ENCODE results near the gene INPP5F. TPM values are rescaled to one million over a fixed set of nuclear protein-coding genes. Genes with fewer than 3 reads are reported as not detected.
"Not testable (repeated sequence)": the region's sequence is repeated elsewhere in the genome, so short reads cannot be mapped to it uniquely, and the experiment has no call there.

INPP5F gene
- total and polyA plus RNA-seq, 5 experiments from 2014 or later, result 1.4 to 10.9 (median 2.5) TPM

DNA sequence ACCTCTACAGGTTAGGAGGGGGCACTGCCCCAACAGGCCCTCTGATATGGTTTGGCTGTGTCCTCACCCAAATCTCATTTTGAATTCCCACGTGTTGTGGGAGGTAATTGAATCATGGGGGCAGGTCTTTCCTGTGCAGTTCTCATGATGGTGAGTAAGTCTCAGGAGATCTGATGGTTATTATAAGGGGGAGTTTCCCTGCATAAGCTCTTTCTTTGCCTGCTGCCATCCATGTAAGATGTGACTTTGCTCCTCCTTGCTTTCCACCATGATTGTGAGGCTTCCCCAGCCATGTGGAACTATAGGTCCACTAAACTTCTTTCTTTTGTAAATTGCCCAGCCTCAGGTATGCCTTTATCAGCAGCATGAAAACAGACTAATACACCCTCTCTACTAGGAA, 14.9 kb upstream of the INPP5F start:
- H3K27ac Mint-ChIP-seq, H3K4me3 Mint-ChIP-seq, POLR2A ChIA-PET, ATAC-seq, DNase-seq, H3K27me3 Mint-ChIP-seq: not testable (repeated sequence)
- Mint-ChIP-seq H3K9me3 (peaks cover 4 to 28% (median 12%) of the 10 kb centered on the region in 9 donors), H3K4me1 (peaks cover 0 to 32% (median 0%) of the 10 kb centered on the region in 4 donors), H3K36me3 (peaks cover 0 to 12% (median 12%) of the 10 kb centered on the region in 3 donors)

DNA sequence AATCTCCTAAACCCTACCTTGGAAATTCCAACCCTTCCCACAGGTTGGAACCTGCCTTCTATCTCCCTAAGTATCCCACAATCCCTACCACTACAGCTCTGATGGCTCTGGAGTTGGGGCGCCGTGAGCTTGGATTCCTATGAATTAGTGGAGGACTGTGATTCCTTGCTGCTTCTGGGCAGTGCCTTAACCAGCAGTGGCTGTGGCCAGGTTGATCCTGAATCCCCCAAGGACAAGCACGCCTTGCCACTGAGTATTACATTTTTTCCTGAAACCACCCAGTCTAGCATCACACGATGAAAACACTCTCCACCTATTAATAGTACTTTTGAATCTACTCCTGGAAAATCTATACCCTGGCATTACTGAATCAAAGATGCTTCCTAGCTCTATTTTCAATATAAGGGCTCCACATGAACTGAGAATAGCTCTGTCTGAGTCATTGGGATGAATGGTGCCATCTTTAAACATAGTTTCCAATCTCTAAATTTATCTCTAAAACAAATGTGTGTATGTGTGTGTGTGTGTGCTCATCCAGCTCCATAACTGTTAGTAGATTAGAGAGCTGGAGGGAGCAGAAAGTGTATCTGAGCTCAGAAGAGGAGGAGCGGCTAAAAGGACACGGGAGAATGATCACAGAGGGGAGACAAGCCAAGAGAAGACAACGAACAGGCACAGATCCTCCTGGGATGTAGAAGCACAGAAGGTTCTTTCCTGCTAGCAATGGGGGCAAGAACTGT, 11.9 kb upstream of the INPP5F start:
- POLR2A ChIA-PET, result interaction anchor here (0.6 to 1.2 kb wide), 2 partner anchors 12 to 24 kb away, joined by 4 to 5 read pairs; partner anchors contain the start of gene INPP5F
- Mint-ChIP-seq H3K36me3 (no peaks in the 10 kb centered on the region), H3K27me3 (no peaks in the 10 kb centered on the region), H3K27ac (peak overlapping the region in 1 of 10 donors; percentile 24), H3K4me3 (no peak overlapping the region), H3K4me1 (peaks cover 0 to 9% (median 0%) of the 10 kb centered on the region in 4 donors), H3K9me3 (peaks cover 0 to 12% (median 2%) of the 10 kb centered on the region in 9 donors)
- DNase-seq (no peak), ATAC-seq (no peak)

DNA sequence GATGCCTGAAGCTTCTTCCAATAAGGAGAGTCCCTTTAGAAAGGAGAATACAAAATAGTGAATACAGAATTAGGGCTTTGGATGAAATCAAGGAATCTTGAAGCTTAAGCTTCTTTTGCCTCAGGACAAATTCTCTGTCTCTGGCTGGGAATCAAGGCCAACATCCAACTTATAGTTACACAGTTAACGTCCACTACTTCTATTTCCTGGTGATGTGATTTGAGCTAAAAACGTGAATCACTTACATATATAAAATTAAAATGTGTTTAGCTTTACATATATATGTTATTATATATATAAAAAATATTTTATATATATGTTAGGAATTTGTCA, 11.4 kb upstream of the INPP5F start:
- H3K4me1 Mint-ChIP-seq, result peaks cover 0 to 4% (median 0%) of the 10 kb centered on the region in 4 donors
- no peak for ATAC-seq
- POLR2A ChIA-PET, result interaction anchor here (0.6 to 1.2 kb wide), 2 partner anchors 11 to 25 kb away, joined by 4 to 5 read pairs; partner anchors contain the start of gene INPP5F

DNA sequence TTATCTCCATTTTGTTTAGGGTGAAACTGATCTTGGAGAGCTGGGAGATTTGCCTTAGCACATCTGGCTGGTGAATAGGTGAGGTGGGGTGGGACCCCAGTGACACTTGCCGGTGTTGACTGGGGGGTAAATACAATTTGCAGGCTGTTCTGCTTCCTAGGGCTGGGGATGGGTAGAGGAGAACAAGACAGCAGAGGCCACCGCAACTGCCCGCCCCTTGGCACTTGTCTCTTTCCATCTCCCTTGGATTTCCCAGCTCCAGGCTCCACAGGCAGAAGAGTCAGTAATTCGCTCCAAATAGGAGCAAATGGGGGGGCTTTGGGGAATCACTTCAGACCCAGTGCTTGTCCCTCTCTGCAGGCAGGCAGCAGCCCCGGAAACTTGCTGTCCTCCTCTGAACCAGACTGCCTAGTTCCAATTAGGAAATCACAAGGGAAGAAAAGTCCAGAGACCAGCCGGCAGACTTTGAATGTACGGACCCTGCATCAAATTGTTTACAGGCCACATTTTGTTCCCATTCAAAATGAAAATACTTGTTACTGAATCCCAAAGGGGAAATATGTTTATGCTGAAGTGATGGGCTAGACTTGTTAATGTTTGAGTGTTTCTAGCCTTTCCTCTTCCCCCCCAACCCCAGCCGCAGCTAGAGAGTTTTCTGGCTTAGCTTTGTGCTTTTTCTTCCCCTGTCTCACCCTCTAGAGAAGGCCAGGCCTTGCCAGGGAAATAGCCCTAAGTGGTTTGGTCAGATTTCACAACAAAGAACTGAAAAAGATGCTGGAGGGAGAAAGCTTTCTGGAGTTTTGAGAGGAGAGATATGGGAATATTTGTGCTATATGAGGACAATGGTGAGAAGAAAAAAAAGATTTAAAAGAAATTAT, 10.0 kb upstream of the INPP5F start:
- ATAC-seq (no peak), DNase-seq (no peak)
- H3K9me3 Mint-ChIP-seq, result peaks cover 0 to 14% (median 2%) of the 10 kb centered on the region in 9 donors
- POLR2A ChIA-PET, result no interaction called here
- no peaks in the 10 kb centered on the region for H3K4me1 Mint-ChIP-seq
- peaks cover 0 to 5% (median 4%) of the 10 kb centered on the region in 3 donors for H3K36me3 Mint-ChIP-seq
- no peak overlapping the region for H3K4me3 Mint-ChIP-seq
- no peak overlapping the region for H3K27ac Mint-ChIP-seq
- H3K27me3 Mint-ChIP-seq, result no peaks in the 10 kb centered on the region

More for the DNA sequence above, 11.4 kb upstream of the INPP5F start:
- H3K9me3 Mint-ChIP-seq, result peaks cover 0 to 12% (median 2%) of the 10 kb centered on the region in 9 donors
- no peak overlapping the region for H3K27ac Mint-ChIP-seq
- H3K36me3 Mint-ChIP-seq, result no peaks in the 10 kb centered on the region
- no peak for DNase-seq
- H3K27me3 Mint-ChIP-seq, result no peaks in the 10 kb centered on the region
- H3K4me3 Mint-ChIP-seq, result no peak overlapping the region

DNA sequence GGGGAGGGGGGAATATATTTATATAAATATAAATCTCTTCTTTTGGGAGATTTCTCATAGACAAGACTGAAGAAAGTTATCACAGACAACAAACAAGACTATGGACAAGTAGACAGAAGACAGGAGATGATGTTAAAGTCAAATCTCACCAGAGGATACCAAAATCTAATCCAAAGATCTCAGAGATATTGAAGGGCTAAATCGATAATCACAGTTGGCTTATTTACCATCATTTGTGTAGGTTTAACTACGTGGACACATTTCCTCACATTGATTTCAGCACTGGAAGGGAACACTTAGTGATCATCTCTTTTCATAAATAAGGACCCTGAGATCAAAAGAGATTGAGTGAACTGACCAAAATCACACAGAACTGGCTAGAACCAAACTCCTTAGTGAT, 2.7 kb upstream of the INPP5F start:
- POLR2A ChIA-PET, result no interaction called here
- no peak overlapping the region for H3K4me3 Mint-ChIP-seq
- H3K36me3 Mint-ChIP-seq, result peaks cover 0 to 5% (median 4%) of the 10 kb centered on the region in 3 donors
- no peaks in the 10 kb centered on the region for H3K27me3 Mint-ChIP-seq
- peaks cover 0 to 7% (median 0%) of the 10 kb centered on the region in 9 donors for H3K9me3 Mint-ChIP-seq
- H3K4me1 Mint-ChIP-seq, result peaks cover 5 to 33% (median 23%) of the 10 kb centered on the region in 4 donors
- ATAC-seq (no peak), DNase-seq (no peak)
- H3K27ac Mint-ChIP-seq, result peak overlapping the region in 1 of 10 donors; percentile 15

DNA sequence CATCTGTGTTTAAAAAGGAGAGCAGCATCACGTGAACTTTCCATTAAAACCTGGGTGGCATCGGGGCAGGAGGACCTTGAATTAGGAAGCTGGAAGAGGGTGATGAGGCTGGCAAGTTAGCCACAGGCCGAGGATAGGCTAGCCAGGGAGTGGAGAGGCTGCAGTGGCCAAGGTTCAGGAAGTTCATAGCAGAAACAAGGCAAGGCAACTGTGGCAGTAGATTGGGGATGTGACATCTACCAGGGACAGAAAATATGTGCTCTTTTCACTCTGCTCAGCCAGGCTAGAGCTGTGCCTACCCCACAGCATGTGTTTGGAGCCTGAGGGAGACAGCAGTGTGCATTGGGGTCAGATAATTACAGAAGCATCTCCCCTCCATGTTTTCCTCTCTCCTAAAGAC, 2.2 kb upstream of the INPP5F start:
- Mint-ChIP-seq H3K9me3 (peaks cover 0 to 7% (median 0%) of the 10 kb centered on the region in 9 donors), H3K27ac (peak overlapping the region in 5 of 10 donors; percentile 15 to 82 (median 52)), H3K4me3 (peak overlapping the region in 1 of 10 donors; percentile 14), H3K27me3 (no peaks in the 10 kb centered on the region), H3K4me1 (peaks cover 5 to 38% (median 25%) of the 10 kb centered on the region in 4 donors), H3K36me3 (peaks cover 0 to 5% (median 4%) of the 10 kb centered on the region in 3 donors)
- no peak for ATAC-seq
- POLR2A ChIA-PET, result no interaction called here
- no peak for DNase-seq

DNA sequence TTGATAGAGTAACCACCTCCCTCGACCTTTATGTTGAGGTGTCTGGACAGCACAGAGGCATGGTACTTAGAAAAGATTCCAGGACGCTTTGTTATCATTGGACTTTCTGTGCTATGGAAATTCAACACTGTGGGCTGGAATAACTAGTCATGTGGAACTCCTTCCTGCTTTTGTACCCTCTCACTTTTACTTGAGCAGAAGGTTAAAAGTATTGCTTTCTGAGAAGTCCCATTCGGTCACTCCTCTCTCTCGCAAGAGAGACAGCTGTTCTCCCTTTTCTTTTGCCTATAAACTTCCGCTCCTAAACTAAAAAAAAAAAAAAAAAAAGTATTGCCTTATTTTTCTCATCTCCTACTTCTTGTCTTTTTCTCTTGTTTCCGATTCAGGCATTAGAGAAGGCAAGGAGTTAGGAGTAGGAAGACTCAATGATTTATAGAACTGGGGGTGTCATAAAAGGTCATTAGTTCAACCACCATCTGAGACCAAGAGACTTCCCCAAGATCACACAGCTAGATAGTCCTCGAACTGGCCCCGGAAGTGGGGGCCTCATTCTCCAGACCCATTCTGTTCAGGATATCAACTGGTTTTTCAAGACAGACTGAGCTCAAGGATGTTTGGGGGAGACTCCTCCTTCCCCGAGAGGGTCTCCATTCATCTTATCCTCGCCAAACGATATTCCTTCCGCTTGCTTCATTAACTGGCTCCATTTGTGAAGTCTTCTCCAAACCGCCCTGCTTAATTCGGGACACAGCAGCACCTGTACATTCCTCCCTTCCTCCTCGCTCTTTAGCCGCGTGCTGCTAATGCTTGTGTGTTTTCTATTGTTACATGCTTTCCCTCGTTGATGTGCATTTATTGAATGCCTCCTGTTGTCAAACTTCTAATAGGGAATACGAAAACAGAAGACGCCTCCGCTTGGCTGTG, 995 bp upstream of the INPP5F start:
- H3K9me3 Mint-ChIP-seq, result peaks cover 0 to 7% (median 0%) of the 10 kb centered on the region in 9 donors
- ATAC-seq (no peak), DNase-seq (no peak)
- POLR2A ChIA-PET, result interaction anchor here (0.7 to 2.4 kb wide), 15 partner anchors 8 to 561 kb away, joined by 3 to 22 read pairs (median 4); partner anchors contain the start of genes BAG3, MCMBP and RGS10
- peak overlapping the region in 9 of 10 donors; percentile 28 to 93 (median 74) for H3K27ac Mint-ChIP-seq
- peak overlapping the region; percentile 45 to 91 (median 82) for H3K4me3 Mint-ChIP-seq
- peaks cover 0 to 5% (median 4%) of the 10 kb centered on the region in 3 donors for H3K36me3 Mint-ChIP-seq
- H3K27me3 Mint-ChIP-seq, result no peaks in the 10 kb centered on the region
- H3K4me1 Mint-ChIP-seq, result peaks cover 5 to 41% (median 26%) of the 10 kb centered on the region in 4 donors

DNA sequence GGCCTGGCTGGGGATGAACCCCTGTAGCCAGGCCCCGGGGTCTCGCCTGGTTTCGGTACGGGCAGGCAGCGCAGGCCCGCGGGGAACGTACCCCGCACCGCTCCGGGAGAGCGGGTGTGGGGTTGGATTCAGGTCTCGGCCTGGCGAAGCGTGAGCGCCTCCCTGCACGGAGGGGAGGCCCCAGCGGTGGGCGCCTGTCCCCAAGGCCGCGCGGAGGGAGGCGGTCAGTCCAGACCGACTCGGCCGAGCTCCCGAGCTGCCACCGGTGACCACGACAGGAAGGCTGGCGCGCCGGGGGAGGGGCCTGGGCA, 378 bp upstream of the INPP5F start:
- Mint-ChIP-seq H3K9me3 (peaks cover 0 to 5% (median 0%) of the 10 kb centered on the region in 9 donors), H3K36me3 (peaks cover 0 to 2% (median 2%) of the 10 kb centered on the region in 3 donors), H3K27ac (peak overlapping the region in 9 of 10 donors; percentile 5 to 93 (median 75)), H3K4me1 (peaks cover 5 to 41% (median 26%) of the 10 kb centered on the region in 4 donors), H3K4me3 (peak overlapping the region; percentile 63 to 91 (median 82)), H3K27me3 (no peaks in the 10 kb centered on the region)
- DNase-seq (no peak), ATAC-seq (peak; percentile 51 to 59)
- POLR2A ChIA-PET, result interaction anchor here (0.7 to 2.4 kb wide), 14 partner anchors 8 to 562 kb away, joined by 3 to 22 read pairs (median 4); partner anchors contain the start of genes BAG3, GRK5, MCMBP and RGS10

DNA sequence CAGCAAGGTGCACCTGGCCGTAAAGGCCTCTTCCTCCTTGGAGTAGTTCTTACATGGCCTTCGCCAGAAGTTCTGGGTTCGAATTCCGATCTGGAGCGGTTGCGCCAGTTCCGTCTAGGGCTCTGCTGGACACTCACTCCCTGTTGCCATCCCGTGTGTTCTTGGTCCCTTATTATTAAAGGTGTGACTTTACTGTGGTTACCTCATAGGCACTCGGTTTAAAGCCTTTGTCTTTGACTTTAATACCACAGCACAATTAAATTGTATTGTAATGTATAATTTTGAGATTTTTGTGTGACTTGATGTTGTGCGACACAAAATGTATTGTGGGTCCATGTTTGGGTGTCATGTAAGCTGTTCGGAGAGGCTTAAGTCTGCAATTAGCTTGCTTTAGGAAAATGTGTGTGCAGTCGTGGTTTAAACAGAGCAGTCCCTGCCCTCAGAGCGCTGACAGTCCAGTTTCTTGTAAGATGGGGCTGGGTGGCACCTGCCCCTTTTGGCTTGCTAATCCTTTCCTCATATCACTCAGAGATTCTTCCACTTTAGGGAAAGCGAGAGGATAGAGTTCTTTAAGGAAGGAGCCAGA, 919 bp downstream of the INPP5F start:
- H3K27ac Mint-ChIP-seq, result peak overlapping the region in 9 of 10 donors; percentile 27 to 88 (median 80)
- no peaks in the 10 kb centered on the region for H3K9me3 Mint-ChIP-seq
- DNase-seq (no peak), ATAC-seq (no peak)
- no peaks in the 10 kb centered on the region for H3K36me3 Mint-ChIP-seq
- peaks cover 5 to 41% (median 26%) of the 10 kb centered on the region in 4 donors for H3K4me1 Mint-ChIP-seq
- H3K4me3 Mint-ChIP-seq, result peak overlapping the region; percentile 81 to 94 (median 91)
- POLR2A ChIA-PET, result interaction anchor here (1.3 to 2.4 kb wide), 5 partner anchors 9 to 146 kb away, joined by 3 to 22 read pairs (median 10); partner anchors contain the start of genes BAG3 and MCMBP
- H3K27me3 Mint-ChIP-seq, result no peaks in the 10 kb centered on the region

DNA sequence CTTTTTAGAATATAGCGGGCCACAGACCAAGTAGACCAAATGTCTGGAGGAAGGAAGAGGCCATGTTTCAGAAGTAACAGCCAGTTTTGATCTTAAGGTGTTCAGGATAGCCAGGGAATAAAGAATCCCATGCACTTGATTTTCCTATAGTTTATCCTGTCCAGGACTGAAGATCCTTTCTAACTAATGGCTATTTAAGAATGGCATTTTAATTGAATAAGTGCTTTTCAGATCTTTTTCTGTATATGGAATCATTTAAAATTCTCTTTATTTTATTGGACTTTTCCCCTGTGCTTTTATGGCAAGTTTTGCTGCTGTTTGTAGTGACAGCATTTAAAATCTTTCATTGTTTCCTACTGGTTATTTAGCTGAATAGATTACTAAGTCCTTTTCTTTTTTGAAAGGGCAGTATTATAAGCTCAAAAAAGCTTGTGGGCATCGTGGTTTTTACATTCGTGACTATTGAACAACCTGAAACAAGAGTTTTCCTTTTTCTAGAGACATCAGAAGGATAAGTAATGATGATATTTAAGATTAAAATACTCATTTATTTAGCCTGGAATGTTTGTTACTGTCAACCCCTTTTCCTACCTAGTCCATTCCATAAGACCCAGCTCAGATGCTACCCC, 2.4 kb downstream of the INPP5F start:
- Mint-ChIP-seq H3K27ac (peak overlapping the region in 2 of 10 donors; percentile 12 to 34), H3K9me3 (no peaks in the 10 kb centered on the region), H3K36me3 (no peaks in the 10 kb centered on the region), H3K27me3 (no peaks in the 10 kb centered on the region), H3K4me3 (peak overlapping the region in 2 of 10 donors; percentile 9 to 23), H3K4me1 (peaks cover 5 to 41% (median 26%) of the 10 kb centered on the region in 4 donors)
- POLR2A ChIA-PET, result no interaction called here
- no peak for DNase-seq
- no peak for ATAC-seq

All from naive thymus-derived CD8-positive, alpha-beta T cell (primary cell).